Measurements from ENCODE around the gene TRMT44. TPM values are rescaled to one million over a fixed set of nuclear protein-coding genes. Genes with fewer than 3 reads are reported as not detected.
"Not testable (repeated sequence)": the region's sequence is repeated elsewhere in the genome, so short reads cannot be mapped to it uniquely, and the experiment has no call there.

TRMT44 gene
- total RNA-seq, 1 donor from 2014 or later, result 29.5 TPM

DNA sequence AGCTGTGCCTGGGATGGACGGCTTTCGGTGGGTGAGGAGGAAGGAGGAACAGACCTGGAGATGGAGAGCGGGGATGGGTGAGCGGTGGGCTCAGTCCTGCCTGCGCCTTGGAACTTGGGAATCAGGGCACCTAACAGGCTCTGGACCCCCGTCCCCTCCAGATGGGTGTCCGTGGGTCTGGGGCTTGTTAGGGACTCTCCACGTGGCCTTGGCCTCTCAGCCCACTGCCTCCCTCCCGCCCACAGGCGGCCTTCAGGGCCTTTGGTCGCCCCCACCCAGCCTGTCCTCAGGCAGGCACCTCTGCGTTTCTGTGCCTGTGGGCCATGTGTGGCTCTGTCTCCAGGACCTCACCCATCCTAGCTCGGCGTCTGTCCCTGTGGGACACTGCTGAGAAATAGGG is 29.0 kb downstream of the TRMT44 start:
- no peak for DNase-seq (ENCODE audit: low spot score)

GRCh38 chr4:8470451-8471024 is 30.0 kb downstream of the TRMT44 start:
- DNase-seq (ENCODE audit: low spot score), result no peak

GRCh38 chr4:8471211-8471875 is 30.8 kb downstream of the TRMT44 start:
- no peak for DNase-seq (ENCODE audit: low spot score)

DNA sequence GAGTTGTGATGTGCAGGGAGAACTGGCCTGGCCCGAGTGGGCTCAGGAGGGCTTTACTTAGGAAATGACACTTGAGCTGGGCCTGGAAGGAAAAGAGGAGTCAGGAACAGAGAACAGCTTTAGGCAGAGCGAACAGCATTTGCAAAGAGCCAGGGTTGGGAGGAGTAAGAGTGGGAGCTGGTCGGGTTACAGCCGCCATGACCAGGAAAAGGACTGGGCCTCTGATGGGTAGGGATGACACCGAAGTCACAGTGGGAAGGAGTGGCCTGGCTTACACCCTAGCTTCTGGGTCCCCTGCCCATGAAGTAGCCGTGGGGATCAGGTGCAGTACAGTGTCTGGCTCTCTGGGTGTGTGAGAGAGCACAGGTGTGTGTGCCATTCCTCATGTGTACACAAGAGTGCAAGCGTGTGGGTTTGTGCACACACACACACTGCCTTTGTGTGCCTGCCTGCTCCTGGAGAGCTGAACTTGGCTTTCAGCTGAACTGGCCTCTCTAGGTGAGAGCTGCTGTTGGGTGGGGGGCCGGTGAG is 31.6 kb downstream of the TRMT44 start:
- DNase-seq (ENCODE audit: low spot score), result no peak

DNA sequence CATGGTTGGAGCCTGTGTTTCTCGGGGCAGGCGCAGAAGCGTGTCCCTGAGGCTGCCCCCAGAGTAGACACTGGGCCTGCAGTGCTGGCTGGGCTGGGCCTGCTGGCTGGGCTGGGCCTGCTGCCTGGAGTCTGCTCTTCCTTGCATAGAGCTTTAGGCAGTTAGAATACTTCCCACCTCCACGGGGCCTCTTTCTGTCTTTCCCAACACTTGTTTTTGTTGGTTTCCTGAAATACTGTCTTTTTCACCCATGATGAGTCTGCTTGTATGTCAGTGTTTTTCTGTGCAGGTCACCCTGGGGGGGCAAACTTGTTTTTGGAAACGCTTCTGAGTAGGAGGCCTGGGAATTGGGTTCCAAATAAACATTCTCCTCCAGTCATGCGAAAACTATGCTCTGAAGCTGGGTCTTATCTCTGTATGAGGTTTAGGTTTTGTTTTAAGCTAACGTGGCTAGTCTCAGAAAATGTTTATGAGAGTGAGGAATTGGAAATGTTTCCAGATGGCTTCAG is 32.2 kb downstream of the TRMT44 start:
- no peak for DNase-seq (ENCODE audit: low spot score)

- DNase-seq (ENCODE audit: low spot score), result no peak
Measured at GRCh38 chr4:8473198-8473919, 32.8 kb downstream of the TRMT44 start.

DNA sequence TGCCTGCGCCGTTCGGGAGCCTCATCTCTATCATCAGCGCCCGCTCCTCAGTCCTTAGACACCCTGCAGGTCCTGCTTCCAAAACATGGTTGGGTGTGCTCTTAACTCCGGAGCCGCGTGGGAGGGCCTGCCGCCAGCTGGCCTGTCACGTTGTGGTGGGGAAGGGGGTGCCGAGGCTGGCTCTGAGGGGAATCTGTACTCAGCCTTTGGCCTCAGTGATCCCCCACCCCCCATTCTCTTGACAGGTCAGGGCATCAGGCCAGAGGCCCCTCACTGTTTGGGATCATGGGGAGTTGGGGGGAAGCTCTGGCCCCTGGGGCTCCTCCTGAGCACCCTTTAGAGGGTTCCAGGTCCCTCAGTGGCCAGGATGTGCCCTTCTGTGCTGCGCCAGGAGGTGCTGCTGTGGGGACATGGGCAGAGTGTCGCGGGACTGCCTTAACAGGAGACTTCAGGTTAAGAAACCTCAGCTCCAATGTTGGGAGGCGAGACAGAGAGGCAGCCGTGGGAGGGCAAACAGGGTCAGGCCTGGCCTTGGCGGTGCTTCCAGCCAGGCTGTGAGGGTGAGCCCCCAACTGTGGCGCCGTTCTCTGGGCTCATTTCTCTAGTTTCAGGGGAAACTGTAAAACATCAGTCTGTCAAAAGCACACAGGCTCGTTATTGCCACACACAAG is 33.5 kb downstream of the TRMT44 start:
- no peak for DNase-seq (ENCODE audit: low spot score)

DNA sequence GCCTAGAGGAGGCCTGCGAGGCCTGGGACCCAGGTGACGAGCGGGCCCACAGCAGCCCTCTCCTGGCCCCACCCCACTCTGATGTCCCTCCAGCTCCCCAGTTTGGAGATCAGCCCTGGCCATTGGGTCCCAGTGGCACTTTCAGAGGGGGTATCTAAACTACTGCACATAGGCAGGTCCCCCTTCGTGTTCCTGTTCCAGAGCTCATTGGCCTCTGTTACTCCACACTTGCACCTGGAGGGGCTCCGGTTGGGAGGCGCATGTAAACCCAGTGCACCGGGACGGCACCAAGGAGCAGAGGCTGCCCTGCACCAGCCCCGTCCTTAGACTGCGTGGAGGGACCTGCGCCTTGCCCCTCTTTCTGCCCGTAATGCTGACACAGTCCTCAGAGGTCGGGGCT is 34.3 kb downstream of the TRMT44 start:
- no peak for DNase-seq (ENCODE audit: low spot score)

DNA sequence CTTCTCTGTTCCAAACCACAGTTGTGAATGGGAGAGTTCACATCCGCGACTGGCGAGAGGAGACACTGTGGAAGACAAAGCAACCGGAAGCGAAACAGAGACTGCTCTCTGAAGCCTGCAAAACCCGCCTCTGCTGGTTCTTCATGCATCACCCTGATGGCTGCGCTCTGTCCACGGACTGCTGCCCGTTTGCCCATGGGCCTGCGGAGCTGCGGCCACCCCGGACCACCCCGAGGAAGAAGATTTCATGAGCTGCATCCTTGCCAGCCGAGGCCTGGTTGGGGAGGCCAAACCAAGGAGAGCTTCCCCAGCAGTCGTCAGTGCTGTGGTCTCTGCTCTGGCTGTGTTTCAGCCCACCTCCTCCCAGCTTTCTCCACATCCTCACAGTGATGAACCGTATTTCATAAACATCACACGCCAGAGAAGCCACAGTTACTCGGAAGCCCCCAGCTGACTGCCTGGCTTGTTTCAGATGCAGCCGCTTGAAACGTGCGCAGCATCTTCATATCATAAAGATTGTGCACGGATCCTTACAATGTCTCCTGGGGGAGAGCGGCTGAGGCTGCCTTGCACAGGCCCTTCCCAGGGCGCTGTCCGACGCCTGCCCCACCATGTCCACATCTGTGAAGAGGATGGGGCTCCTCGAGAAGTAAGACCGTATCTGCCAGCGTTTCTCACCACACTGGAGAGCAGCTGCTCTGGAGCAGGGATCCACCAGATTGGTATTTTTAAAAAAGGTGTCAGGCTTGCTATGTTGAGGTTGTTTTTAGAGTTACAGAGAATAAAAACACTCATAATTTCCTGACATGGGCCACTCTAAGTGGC is 35.4 kb downstream of the TRMT44 start:
- DNase-seq (ENCODE audit: low spot score), result no peak

- no peak for DNase-seq (ENCODE audit: low spot score)
Measured at GRCh38 chr4:8477095-8477635, 36.6 kb downstream of the TRMT44 start.

- DNase-seq (ENCODE audit: low spot score), result no peak
Measured at GRCh38 chr4:8477676-8478075, 37.1 kb downstream of the TRMT44 start.

DNA sequence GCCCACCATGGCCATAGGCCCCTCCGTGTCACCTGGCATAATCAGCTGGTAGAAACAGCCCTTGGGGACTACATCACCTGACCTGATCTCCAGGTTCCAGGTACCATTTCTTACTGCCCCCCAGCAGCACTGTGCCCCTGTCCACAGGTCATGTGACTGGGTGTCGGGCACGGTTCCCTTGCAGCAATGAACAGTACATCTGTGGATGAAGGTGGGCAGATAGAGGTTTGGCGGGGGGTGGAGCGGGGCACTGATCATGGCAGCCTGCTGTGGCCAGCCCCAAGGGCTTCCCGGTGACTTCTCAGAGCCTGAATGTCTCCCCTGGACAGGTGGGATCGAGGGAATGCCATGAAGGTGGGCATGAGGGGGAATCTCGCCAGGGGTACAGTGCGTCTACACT is 37.8 kb downstream of the TRMT44 start:
- no peak for DNase-seq (ENCODE audit: low spot score)

- DNase-seq (ENCODE audit: low spot score), result no peak
Measured at GRCh38 chr4:8478801-8479744, 38.5 kb downstream of the TRMT44 start.

GRCh38 chr4:8480221-8480620 is 39.6 kb downstream of the TRMT44 start:
- no peak for DNase-seq (ENCODE audit: low spot score)

GRCh38 chr4:8486643-8487042 is 46.1 kb downstream of the TRMT44 start:
- not testable (repeated sequence) for DNase-seq (ENCODE audit: low spot score)

- no peak for DNase-seq (ENCODE audit: low spot score)
Measured at GRCh38 chr4:8488791-8489369, 48.3 kb downstream of the TRMT44 start.

GRCh38 chr4:8491478-8491877 is 50.9 kb downstream of the TRMT44 start:
- not testable (repeated sequence) for DNase-seq (ENCODE audit: low spot score)

- DNase-seq (ENCODE audit: low spot score), result no peak
Measured at GRCh38 chr4:8492174-8492573, 51.6 kb downstream of the TRMT44 start.

GRCh38 chr4:8493484-8493883 is 52.9 kb downstream of the TRMT44 start:
- DNase-seq (ENCODE audit: low spot score), result no peak

Data from ureter (tissue), 1 donor.